Measurements from ENCODE around the gene OSTF1.

Gene OSTF1

GRCh38 chr9:75064307-75065025 is 23.8 kb upstream of the OSTF1 start:
- Mint-ChIP-seq H3K9me3 (peaks cover 3% of the 10 kb centered on the region), H3K27me3 (ENCODE audit: low read depth) (peaks cover 3% of the 10 kb centered on the region), H3K36me3 (ENCODE audit: low read depth) (no peaks in the 10 kb centered on the region), H3K4me3 (no peak overlapping the region), H3K4me1 (peaks cover 13% of the 10 kb centered on the region), H3K27ac (no peak overlapping the region)
- TF ChIP-seq CTCF (IDR thresholded peaks at IDR 0.05; ENCODE audit: unreplicated experiment in 3 of 3), result no peak

- no peak overlapping the region for H3K4me3 Mint-ChIP-seq
- H3K9me3 Mint-ChIP-seq, result no peaks in the 10 kb centered on the region
- H3K4me1 Mint-ChIP-seq, result peaks cover 13% of the 10 kb centered on the region
- H3K27ac Mint-ChIP-seq, result no peak overlapping the region
- no peak for TF ChIP-seq CTCF (IDR thresholded peaks at IDR 0.05; ENCODE audit: unreplicated experiment in 3 of 3)
- H3K27me3 Mint-ChIP-seq (ENCODE audit: low read depth), result peaks cover 3% of the 10 kb centered on the region
- no peaks in the 10 kb centered on the region for H3K36me3 Mint-ChIP-seq (ENCODE audit: low read depth)
These were observed 22.8 kb upstream of the OSTF1 start for GRCh38 chr9:75065510-75065909.

GRCh38 chr9:75067894-75068293 is 20.4 kb upstream of the OSTF1 start:
- Mint-ChIP-seq H3K36me3 (ENCODE audit: low read depth) (no peaks in the 10 kb centered on the region), H3K27ac (no peak overlapping the region), H3K4me3 (no peak overlapping the region), H3K4me1 (peaks cover 13% of the 10 kb centered on the region), H3K9me3 (no peaks in the 10 kb centered on the region), H3K27me3 (ENCODE audit: low read depth) (peaks cover 3% of the 10 kb centered on the region)
- TF ChIP-seq CTCF (IDR thresholded peaks at IDR 0.05; ENCODE audit: unreplicated experiment in 3 of 3), result no peak

- Mint-ChIP-seq H3K27me3 (ENCODE audit: low read depth) (peaks cover 3% of the 10 kb centered on the region), H3K27ac (no peak overlapping the region), H3K4me1 (peaks cover 4% of the 10 kb centered on the region), H3K4me3 (no peak overlapping the region), H3K9me3 (no peaks in the 10 kb centered on the region), H3K36me3 (ENCODE audit: low read depth) (no peaks in the 10 kb centered on the region)
- no peak for TF ChIP-seq CTCF (IDR thresholded peaks at IDR 0.05; ENCODE audit: unreplicated experiment in 3 of 3)
These were observed 19.1 kb upstream of the OSTF1 start for GRCh38 chr9:75069171-75069570.

GRCh38 chr9:75071530-75072122 is 16.7 kb upstream of the OSTF1 start:
- TF ChIP-seq CTCF (IDR thresholded peaks at IDR 0.05; ENCODE audit: unreplicated experiment in 3 of 3), result no peak
- Mint-ChIP-seq H3K36me3 (ENCODE audit: low read depth) (no peaks in the 10 kb centered on the region), H3K4me3 (no peak overlapping the region), H3K9me3 (no peaks in the 10 kb centered on the region), H3K27ac (no peak overlapping the region), H3K4me1 (no peaks in the 10 kb centered on the region), H3K27me3 (ENCODE audit: low read depth) (peaks cover 3% of the 10 kb centered on the region)

- H3K27ac Mint-ChIP-seq, result no peak overlapping the region
These were observed 15.4 kb upstream of the OSTF1 start for GRCh38 chr9:75072895-75073294.

More at GRCh38 chr9:75072895-75073294, 15.4 kb upstream of the OSTF1 start:
- Mint-ChIP-seq H3K9me3 (no peaks in the 10 kb centered on the region), H3K36me3 (ENCODE audit: low read depth) (no peaks in the 10 kb centered on the region), H3K4me1 (no peaks in the 10 kb centered on the region), H3K4me3 (no peak overlapping the region), H3K27me3 (ENCODE audit: low read depth) (no peaks in the 10 kb centered on the region)
- no peak for TF ChIP-seq CTCF (IDR thresholded peaks at IDR 0.05; ENCODE audit: unreplicated experiment in 3 of 3)
